Activated CD4-positive, CD25-positive, alpha-beta regulatory T cell (primary cell): ENCODE measurements around the gene PCBP3.
"Not testable (repeated sequence)": the region's sequence is repeated elsewhere in the genome, so short reads cannot be mapped to it uniquely, and the experiment has no call there.

Experiments used
- DNase-seq, 4 experiments: peaks; one replicate each; lab custom pipeline; 2025; lab: John Stamatoyannopoulos, UW

The PCBP3 gene

DNA sequence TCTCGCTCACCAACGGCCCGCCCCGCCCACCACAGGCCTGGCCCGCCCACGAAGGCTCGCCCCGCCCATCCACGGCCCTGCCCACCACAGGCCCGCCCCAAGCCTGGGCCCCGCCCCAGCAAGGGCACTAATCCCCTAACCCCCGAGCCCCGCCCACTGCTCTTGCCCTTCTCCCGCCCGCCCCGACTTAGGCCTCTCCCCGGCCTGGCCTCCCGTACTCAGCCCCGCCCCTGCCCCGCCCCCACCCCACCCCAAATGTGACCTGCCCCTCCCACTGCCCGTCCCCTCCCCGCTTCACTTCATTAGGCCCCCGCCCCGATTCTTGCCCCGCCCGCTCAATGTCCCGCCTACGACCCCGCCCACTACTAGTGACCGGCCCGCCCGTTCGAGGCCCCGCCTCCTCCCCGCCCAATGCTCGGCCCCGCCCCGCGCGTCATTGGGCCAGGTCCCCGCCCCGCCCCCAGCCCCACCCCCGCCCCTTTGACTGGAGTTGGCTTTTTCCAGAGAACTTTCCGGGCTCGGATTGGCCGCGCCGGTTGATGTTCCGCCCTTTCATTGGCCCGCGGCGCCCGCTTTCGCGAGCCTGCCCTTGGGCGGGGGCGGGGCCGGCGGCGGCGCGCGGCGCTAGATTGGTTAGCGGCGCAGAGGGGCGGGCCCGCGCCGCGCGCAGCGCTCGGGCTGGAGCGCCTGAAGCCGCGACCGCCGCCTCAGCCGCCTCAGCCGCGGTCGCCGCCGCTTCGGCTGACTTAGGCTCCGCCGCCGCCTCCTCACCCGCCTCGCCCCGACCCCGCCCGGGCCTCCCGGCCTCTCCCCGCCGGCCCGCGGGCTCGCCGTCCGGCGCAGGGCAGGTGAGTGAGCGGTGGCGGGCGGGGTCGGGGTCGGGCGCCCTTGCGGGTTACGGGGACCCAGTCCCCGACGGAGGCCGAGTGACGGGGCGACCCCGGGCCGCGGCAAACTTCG is at the start of gene PCBP3:
Gene PCBP3, plus strand, starts transcription at position 705 of the 960 bp plus-strand sequence. CDS start 206,361 bp downstream, outside the sequence.
- DNase-seq: peak; percentile 98 to 100 (median 99)

- no peak for DNase-seq
Measured at GRCh38 chr21:45594721-45595489, 48.6 kb upstream of the PCBP3 start.

DNA sequence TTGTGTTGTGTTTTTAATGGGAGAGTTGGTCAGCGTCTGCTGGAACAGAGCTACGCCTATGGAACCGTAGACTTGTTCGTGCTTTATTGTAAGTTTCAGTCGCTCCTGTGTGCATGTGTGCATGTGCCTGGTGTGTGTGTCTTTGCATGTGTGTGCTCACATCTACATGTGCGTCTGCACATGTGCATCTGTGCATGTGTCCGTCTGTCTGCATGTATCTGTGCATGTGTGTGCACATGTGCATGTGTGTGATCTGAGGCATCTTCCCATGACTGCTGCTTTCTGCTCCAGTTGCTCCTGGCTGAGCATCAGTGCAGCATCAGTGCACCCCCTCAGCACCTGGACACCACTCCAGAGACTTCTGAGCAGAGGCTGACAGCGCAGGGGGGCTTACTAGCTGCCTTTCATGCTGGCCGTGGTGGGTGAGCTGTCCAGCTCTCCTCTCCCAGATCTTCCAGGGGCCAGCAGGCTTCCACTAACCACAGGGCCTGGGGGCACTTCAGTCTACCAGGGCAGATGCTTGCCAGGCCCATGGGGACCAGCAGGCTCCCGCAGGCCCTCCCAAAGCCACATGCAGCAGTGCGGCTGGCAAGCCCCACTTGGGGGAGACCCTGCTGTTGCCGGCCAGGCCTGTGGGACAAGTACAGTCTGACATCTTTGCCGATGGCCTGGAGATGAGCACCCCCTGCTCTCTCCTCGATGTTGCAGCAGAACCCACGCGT is 47.8 kb upstream of the PCBP3 start:
- DNase-seq: no peak

DNA sequence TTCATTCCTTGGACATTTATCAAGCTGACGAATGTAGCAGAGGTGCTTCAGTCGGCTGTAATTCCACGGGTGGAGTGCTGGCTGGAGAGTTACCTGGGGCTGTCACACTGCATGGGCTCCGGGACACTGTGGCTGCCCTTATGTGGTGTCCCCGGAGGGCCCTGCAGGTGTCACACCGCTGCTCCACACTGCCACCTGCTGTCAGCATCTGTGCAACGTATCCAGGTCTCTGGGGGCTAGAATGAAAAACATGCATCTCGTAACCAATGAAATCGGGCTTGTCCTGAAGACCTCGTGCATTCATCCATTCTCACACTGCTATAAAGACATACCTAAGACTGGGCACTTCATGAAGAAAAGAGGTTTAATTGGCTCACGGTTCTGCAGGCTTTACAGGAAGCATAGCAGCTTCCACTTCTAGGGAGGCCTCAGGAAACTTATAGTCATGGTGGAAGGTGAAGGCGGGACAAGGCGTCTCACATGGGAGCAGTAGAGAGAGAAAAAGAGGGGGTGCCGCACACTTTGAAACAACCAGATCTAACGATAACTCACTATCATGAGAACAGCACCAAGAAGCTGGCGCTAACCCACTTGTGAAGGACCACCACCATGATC is 46.7 kb upstream of the PCBP3 start:
- DNase-seq: peak; percentile 68 to 88 (median 80)

GRCh38 chr21:45598109-45598508 is 45.4 kb upstream of the PCBP3 start:
- DNase-seq: no peak

DNA sequence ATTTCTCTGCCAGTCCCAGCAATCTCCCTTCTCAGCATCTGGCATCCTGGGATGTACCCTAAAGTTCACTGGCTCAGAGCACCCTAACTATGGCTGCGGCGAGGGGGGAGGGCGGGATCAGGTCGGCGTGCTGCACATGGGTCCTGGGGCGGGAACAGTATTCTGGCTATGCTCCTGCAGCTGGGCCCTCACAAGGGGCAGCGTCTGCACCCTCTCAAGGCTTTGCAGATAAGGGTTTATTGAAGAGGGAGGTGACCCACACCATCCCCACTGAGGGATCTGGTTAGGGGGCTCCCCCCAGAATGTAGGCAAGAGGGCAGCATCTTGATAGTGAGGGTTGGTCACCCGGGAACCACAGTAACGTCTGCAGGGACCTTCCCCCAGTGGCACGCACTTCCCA is 44.9 kb upstream of the PCBP3 start:
- no peak for DNase-seq

DNA sequence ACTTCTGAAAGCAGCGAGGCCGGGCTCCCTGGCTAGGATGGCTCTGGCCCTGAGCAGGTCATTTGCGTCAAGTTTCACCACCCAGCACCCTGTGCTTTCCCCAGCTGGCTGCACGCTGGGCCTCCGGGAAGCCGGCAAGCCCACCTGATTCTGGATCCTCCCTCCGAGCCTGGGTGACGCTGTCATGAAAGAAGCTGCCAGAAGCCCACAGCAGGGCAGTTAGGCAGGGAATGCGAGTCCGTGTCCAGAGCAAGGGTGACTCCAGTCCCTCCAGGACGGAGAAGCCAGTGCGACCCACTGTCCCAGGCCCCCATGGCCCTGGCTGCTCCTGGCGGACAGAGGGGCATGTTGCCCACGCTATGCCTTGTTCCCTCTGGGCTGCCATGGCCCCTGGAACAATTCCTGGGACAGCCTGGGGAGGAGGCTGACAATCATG is 44.4 kb upstream of the PCBP3 start:
- no peak for DNase-seq

DNA sequence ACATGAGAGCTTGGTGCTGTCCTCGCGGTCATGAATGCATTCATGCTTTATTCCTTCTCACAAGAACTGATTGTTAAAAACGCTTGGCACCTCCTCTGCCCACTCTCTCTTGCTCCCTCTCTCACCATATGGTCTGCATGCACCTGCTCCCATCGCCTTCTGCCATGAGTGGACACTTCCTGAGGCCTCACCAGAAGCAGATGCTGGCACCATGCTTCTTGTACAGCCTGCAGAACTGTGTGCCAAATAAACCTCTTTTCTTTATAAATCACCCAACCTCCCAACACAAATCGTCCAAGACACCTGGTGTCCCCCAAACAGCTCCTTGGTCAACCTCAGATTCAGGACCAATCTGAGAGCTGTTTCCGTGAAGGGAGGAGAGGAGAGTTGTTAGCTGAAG is 43.3 kb upstream of the PCBP3 start:
- no peak for DNase-seq

DNA sequence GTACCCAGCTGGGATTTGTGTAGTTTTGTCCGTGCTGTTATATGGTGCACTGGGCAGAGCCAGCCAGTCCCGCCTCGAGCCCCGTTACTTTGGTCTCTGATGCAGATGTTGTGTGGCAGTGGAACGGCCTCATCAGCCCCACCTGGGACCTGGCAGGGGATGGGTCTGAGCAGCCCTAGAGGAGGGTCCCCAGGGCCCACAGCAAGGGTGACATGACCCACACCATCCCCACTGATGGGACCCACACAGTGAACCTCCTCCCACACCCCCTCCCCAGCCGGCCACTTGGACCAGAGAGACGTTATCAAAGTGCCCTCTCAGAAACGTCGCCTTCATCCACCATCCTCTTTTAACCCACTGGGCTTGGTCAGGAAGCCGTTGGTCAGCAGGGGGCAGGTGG is 42.0 kb upstream of the PCBP3 start:
- DNase-seq: no peak

DNA sequence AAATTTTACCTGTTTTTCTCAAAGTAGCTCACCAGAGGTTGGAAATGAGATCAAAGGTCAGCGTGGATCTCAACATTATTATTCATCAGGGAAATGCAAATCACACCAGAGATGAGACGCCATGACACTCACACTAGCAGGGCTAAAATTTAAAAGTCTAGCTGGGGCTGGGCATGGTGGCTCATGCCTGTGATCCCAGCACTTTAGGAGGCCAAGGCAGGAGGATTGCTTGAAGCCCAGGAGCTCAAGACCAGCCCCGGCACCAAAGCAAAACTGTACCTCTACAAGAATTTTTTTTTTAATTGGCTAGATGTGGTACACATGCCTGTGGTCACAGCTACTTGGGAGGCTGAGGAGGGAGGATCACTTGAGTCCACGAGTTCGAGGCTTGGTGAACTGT is 41.4 kb upstream of the PCBP3 start:
- DNase-seq: no peak

DNA sequence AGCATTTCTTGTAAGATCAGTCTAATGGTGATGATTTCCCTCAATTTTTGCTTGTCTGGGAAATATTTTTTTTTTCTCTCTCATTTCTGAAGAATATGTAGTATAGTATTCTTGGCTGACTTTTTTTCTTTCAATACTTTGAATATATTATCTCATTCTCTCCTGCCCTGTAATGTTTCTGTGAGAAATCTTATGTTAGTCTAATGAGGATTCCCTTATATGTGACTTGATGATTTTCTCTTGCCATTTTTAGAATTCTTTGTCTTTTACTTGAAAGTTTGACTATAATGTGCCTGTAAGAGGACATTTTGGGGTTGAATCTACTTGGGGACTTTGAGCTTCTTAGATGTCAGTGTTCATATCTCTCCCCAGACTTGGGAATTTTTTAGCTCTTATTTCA is 40.0 kb upstream of the PCBP3 start:
- DNase-seq: no peak

GRCh38 chr21:45604681-45605080 is 38.8 kb upstream of the PCBP3 start:
- DNase-seq: not testable (repeated sequence)

DNA sequence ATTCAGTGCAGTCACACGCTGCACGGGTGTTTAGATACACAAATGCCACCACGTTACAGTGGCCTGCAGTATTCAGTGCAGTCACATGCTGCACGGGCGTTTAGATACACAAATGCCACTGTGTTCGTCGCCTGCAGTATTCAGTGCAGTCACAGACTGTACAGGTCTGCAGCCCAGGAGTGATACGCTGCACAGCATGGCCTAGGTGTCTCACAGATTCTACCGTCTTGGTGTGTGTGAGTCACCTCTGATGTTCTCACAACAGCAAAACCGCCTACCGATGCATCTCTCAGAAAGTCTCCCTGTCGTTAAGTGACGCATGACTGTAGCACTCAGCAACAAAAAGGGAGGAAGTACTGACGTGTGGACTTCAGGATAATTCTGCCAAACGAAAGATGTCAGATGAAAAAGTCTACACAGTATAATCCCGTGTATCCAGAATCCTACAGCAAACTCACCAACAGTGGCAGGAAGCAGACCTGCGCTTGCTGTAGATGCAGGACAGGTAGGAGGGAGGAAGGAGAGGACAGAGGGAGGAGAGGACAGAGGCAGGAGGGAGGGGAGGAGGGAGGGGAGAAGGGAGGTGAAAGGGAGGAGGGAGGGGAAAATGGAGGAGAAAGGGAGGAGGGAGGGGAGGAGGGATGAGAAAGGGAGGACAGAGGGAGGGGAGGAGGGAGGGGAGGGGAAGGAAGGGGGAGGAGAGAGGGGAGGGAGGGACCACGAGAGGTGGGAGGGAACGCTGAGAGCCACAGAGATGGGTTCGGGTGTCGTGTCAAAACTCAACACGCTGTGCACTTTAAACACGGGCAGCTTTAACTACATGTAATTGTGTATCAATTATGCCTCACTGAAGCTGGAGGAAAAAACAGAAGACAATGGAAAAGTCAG is 36.3 kb upstream of the PCBP3 start:
- peak in 1 of 4 experiments; percentile 13 for DNase-seq

- DNase-seq: no peak
Measured at GRCh38 chr21:45607909-45608295, 35.6 kb upstream of the PCBP3 start.

GRCh38 chr21:45608747-45609470 is 34.6 kb upstream of the PCBP3 start:
- DNase-seq: not testable (repeated sequence)

- not testable (repeated sequence) for DNase-seq
Measured at GRCh38 chr21:45609616-45610015, 33.9 kb upstream of the PCBP3 start.

- DNase-seq: no peak
Measured at GRCh38 chr21:45611296-45611695, 32.2 kb upstream of the PCBP3 start.

DNA sequence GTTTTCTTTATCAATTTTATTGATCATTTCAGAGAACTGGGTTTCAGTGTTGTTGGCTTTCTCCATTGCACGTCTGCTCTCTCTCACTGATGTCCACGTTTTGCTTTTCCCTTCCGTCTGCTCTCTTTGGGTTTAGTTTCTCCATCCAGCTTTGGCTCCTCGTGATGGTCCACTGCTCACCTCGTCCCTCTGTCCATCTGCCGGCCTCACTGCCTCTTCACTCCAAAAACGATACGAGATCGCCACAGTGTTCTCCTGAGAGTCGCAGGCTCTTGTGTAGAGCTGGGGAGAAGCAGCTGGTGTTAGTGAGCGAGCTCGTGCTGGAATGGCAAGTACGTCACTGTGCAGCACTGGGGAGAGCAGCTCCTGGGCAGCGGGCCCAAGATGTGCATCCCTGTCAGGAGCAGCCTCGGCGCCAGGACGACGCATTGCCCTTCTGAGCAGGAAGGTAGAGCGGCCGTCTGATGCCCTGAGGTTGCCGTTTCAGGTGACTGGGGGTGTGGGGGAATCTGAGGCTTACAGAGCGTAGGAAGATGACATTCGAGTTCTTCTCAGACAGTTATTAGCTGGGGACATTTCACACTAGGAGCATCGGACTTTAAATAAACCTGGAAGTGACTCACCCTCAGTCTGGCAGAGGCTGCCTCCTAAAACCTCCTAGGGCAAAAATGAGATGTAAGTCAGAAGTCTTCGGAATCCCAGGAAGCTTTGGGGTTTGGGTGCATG is 31.4 kb upstream of the PCBP3 start:
- DNase-seq: no peak

- not testable (repeated sequence) for DNase-seq
Measured at GRCh38 chr21:45612665-45613019, 30.9 kb upstream of the PCBP3 start.
